K562 (cell line): ENCODE results near the gene IREB2. TPM values are rescaled to one million over a fixed set of nuclear protein-coding genes. Genes with fewer than 3 reads are reported as not detected.

Experiments
- ATAC-seq: fragments of 200-7000 bp; cut with Tn5 transposase; 3 replicates; pipeline ENCODE4 v1.9.1; 2020; ENCODE audit warnings: moderate library complexity
- BruUV-seq: library from RNA; stranded (reverse); fragments of 400-500 nt; replicated peaks from 2 replicates; lab custom pipeline; 2021; lab: Mats Ljungman, UMichigan
- CTCF ChIA-PET: fragments of 300-600 bp; formaldehyde crosslinking; extraction: SDS; loops from one replicate; lab custom pipeline; 2021; ENCODE audit warnings: low intra/inter-chr PET ratio; lab: Yijun Ruan, JAX
- POLR2A ChIA-PET: fragments of 300-600, 350-650 bp; sonication (Branson Sonifier 250); formaldehyde crosslinking; extraction: SDS; loops from one replicate; lab custom pipeline; 2021; ENCODE audit warnings: antibody characterized with exemption, inconsistent platforms; lab: Yijun Ruan, JAX
- DNase-seq, 4 experiments: peaks; one replicate each; pipeline versions ENCODE4 v3.0.0 to v3.0.0-alpha.2; 2011 to 2018; ENCODE audit warnings: low spot score in 3 of 4, mixed read lengths in 3 of 4; ENCODE audit errors: extremely low read depth in 1 of 4
- FAIRE-seq: peaks from 2 replicates; lab custom pipeline; 2011; peaks lifted over from hg19 to GRCh38; lab: Jason Lieb, UNC
- H2AFZ ChIP-seq: 2 replicates; pipeline ENCODE4 v1.6.0; 2011; ENCODE audit warnings: low read depth, low read length, control low read depth, inconsistent platforms
- H3K27ac ChIP-seq: fragments of 200-600 bp; 3 replicates; pipeline ENCODE4 v1.8.0; 2011; ENCODE audit warnings: low read depth, mild to moderate bottlenecking, control low read depth, inconsistent platforms, low read length, moderate library complexity, mixed read lengths; ENCODE audit errors: extremely low read depth
- H3K27me3 ChIP-seq, 2 experiments: fragments of 300-600 bp in 1 of 2; 2 replicates in 1 of 2; 3 replicates in 1 of 2; pipeline versions ENCODE4 v1.6.0 to v1.8.0; 2011; ENCODE audit warnings: inconsistent platforms in 2 of 2, low read length in 2 of 2, mild to moderate bottlenecking in 1 of 2, mixed read lengths in 1 of 2, moderate library complexity in 1 of 2; ENCODE audit not compliant: control insufficient read depth in 2 of 2, insufficient read depth in 2 of 2
- H3K36me3 ChIP-seq: fragments of 300-600 bp; 3 replicates; pipeline ENCODE4 v1.8.0; 2011; ENCODE audit warnings: mild to moderate bottlenecking, low read length, inconsistent platforms; ENCODE audit not compliant: control insufficient read depth, insufficient read depth
- H3K4me1 ChIP-seq, 2 experiments: fragments of 200-600 bp in 1 of 2; replicated peaks in 1 of 2; 2 replicates in 1 of 2; 3 replicates in 1 of 2; pipeline versions ENCODE4 v1.5.1 to v1.8.0; 2011; ENCODE audit warnings: inconsistent platforms in 2 of 2, low read length in 2 of 2, mild to moderate bottlenecking in 1 of 2, mixed read lengths in 1 of 2, moderate library complexity in 1 of 2; ENCODE audit not compliant: control insufficient read depth in 2 of 2, insufficient read depth in 2 of 2
- H3K4me2 ChIP-seq: 2 replicates; pipeline ENCODE4 v1.6.1; 2011; ENCODE audit warnings: low read length, control low read depth, inconsistent platforms, mixed read lengths; ENCODE audit not compliant: insufficient read depth
- H3K4me3 ChIP-seq: fragments of 200-600 bp; sonication (generic), shearing (Covaris generic); 2 replicates; pipeline ENCODE4 v1.5.1; 2016; ENCODE audit warnings: control low read depth, inconsistent platforms
- H3K79me2 ChIP-seq: fragments of 200-600 bp; 3 replicates; pipeline ENCODE4 v1.8.0; 2011; ENCODE audit warnings: low read length, inconsistent platforms; ENCODE audit not compliant: control insufficient read depth, insufficient read depth
- H3K9ac ChIP-seq, 2 experiments: 2 replicates each; pipeline versions ENCODE4 v1.6.0 to v1.6.1; 2011; ENCODE audit warnings: low read depth in 2 of 2, low read length in 2 of 2, control low read depth in 1 of 2, inconsistent platforms in 1 of 2, mild to moderate bottlenecking in 1 of 2, mixed read lengths in 1 of 2; ENCODE audit not compliant: insufficient read depth in 1 of 2
- H3K9me1 ChIP-seq: one replicate; pipeline ENCODE4 v1.6.0; 2011; ENCODE audit warnings: inconsistent platforms, mild to moderate bottlenecking, low read length, moderate library complexity; ENCODE audit not compliant: control insufficient read depth, insufficient read depth
- H3K9me3 ChIP-seq: replicated peaks from 2 replicates; pipeline ENCODE4 v1.5.1; 2011; ENCODE audit warnings: low read depth, low read length, inconsistent platforms; ENCODE audit not compliant: control insufficient read depth, insufficient read depth
- H4K20me1 ChIP-seq: replicated peaks from 2 replicates; pipeline ENCODE4 v1.6.1; 2011; ENCODE audit warnings: low read length, inconsistent platforms, mixed read lengths; ENCODE audit not compliant: control insufficient read depth, insufficient read depth
- ARID2 ChIP-seq: fragments of 450-650 bp; IDR thresholded peaks from 2 replicates; pipeline ENCODE4 v1.6.1; 2017; ENCODE audit warnings: antibody characterized with exemption, mild to moderate bottlenecking
- CREB1 ChIP-seq, 2 experiments: sonication (generic) in 1 of 2; formaldehyde crosslinking in 1 of 2; IDR thresholded peaks; 2 replicates each; pipeline versions ENCODE4 v1.6.1 to v1.8.0; 2012 to 2022; ENCODE audit warnings: inconsistent platforms in 1 of 2, mild to moderate bottlenecking in 1 of 2, missing genetic modification reagents in 1 of 2, moderate library complexity in 1 of 2
- DDX20 ChIP-seq: fragments of 450-650 bp; IDR thresholded peaks from 2 replicates; pipeline ENCODE4 v1.6.1; 2016; ENCODE audit warnings: missing genetic modification characterization, low read depth, mild to moderate bottlenecking, missing compliant biosample characterization, moderate library complexity
- EZH2 ChIP-seq: IDR thresholded peaks from 2 replicates; pipeline ENCODE4 v1.6.1; 2012; ENCODE audit warnings: low read depth, mild to moderate bottlenecking, inconsistent platforms, low read length, borderline replicate concordance
- MYBL2 ChIP-seq, 2 experiments: fragments of 450-650 bp in 1 of 2; sonication (generic) in 1 of 2; formaldehyde crosslinking in 1 of 2; IDR thresholded peaks; 2 replicates each; pipeline versions ENCODE4 v1.6.1 to v1.8.1; 2017 to 2022; ENCODE audit warnings: borderline replicate concordance in 1 of 2, inconsistent platforms in 1 of 2, low read depth in 1 of 2, mild to moderate bottlenecking in 1 of 2, missing genetic modification reagents in 1 of 2, moderate library complexity in 1 of 2
- MYNN ChIP-seq, 2 experiments: sonication (generic); formaldehyde crosslinking in 1 of 2; IDR thresholded peaks; 2 replicates each; pipeline versions ENCODE4 v1.5.0 to v1.6.1; 2016 to 2020; ENCODE audit warnings: antibody characterized with exemption in 1 of 2, missing genetic modification reagents in 1 of 2
- NFIC ChIP-seq: fragments of 450-650 bp; IDR thresholded peaks from 2 replicates; pipeline ENCODE4 v1.6.1; 2017; ENCODE audit warnings: mild to moderate bottlenecking, inconsistent platforms
- PHF21A ChIP-seq: fragments of 450-650 bp; IDR thresholded peaks from 2 replicates; pipeline ENCODE4 v1.6.1; 2017; ENCODE audit warnings: low read depth, borderline replicate concordance
- TBL1XR1 ChIP-seq, 2 experiments: IDR thresholded peaks; 2 replicates each; pipeline ENCODE4 v1.6.1; 2012; ENCODE audit warnings: improper control_type of control experiment in 2 of 2, low read length in 2 of 2, mild to moderate bottlenecking in 1 of 2
- WHSC1 ChIP-seq: IDR thresholded peaks from one replicate; pipeline ENCODE4 v1.6.1; 2012; ENCODE audit warnings: low read length, control low read depth, inconsistent platforms
- ZBTB17 ChIP-seq: fragments of 450-650 bp; formaldehyde crosslinking; IDR thresholded peaks from 2 replicates; pipeline ENCODE4 v1.4.0; 2020; ENCODE audit warnings: mild to moderate bottlenecking
- ZNF778 ChIP-seq: fragments of 450-650 bp; formaldehyde crosslinking; IDR thresholded peaks from 2 replicates; pipeline ENCODE4 v1.4.0; 2020; ENCODE audit warnings: mild to moderate bottlenecking, moderate library complexity
- ZNF830 ChIP-seq: fragments of 250-450 bp; sonication (Bioruptor Pico); IDR thresholded peaks from 2 replicates; pipeline ENCODE4 v1.5.0; 2021; ENCODE audit warnings: mild to moderate bottlenecking
- WGBS: fragments of 100-300 bp; shearing (Covaris generic); methylation state at CpG from one replicate; pipeline ENCODE4 v1.1.6; 2016; ENCODE audit warnings: low coverage, mixed read lengths; ENCODE audit not compliant: insufficient coverage; ENCODE audit errors: missing lambda C conversion rate; 5-methylcytosine and 5-hydroxymethylcytosine counted together
- in situ Hi-C: fragments of 300-500 bp; cut with MboI; formaldehyde crosslinking; loops from 4 replicates; pipeline ENCODE4 v1.15.0; 2018; ENCODE audit warnings: inconsistent platforms, mixed read lengths
- intact Hi-C: fragments of 100-400 bp; cut with micrococcal nuclease; formaldehyde crosslinking; loops from 2 replicates; pipeline ENCODE4 v1.14.2; 2022
- polyA plus RNA-seq, 8 experiments: library from polyadenylated mRNA; depleted of rRNA in 4 of 8; stranded (reverse) in 5 of 8; unstranded in 3 of 8; fragments of >200 nt; fragmentation: Nextera tagmentation in 2 of 8; fragmentation: Illumina TruSeq in 1 of 8; extraction: Ambion mirVana in 2 of 8; extraction: Trizol in 1 of 8; gene quantifications; 2 replicates each; pipeline versions ENCODE4 v1.2.1 to v1.2.3, GENCODE V29; 2011 to 2014; ENCODE audit warnings: inconsistent platforms in 1 of 8, missing spikeins in 1 of 8
- total RNA-seq, 7 experiments: library from RNA; depleted of rRNA in 6 of 7; stranded (reverse); fragments of >200 nt in 6 of 7; fragmentation: Illumina TruSeq in 2 of 7; extraction: Trizol in 2 of 7; gene quantifications; 2 replicates each; pipeline versions ENCODE4 v1.2.1 to v1.2.3, GENCODE V29; 2011 to 2021; ENCODE audit warnings: low replicate concordance in 1 of 7
- TF ChIP-seq, protein P1 (sequence below): fragments of 450-650 bp; IDR thresholded peaks from 2 replicates; pipeline ENCODE4 v1.6.1; 2017; ENCODE audit warnings: antibody characterized with exemption

The IREB2 gene
- total and polyA plus RNA-seq, 9 of the 15 experiments (the other 6 are each of a cell fraction or from before 2014, with no cell fraction given) = 16.8 to 61.7 (median 34.0) TPM

DNA sequence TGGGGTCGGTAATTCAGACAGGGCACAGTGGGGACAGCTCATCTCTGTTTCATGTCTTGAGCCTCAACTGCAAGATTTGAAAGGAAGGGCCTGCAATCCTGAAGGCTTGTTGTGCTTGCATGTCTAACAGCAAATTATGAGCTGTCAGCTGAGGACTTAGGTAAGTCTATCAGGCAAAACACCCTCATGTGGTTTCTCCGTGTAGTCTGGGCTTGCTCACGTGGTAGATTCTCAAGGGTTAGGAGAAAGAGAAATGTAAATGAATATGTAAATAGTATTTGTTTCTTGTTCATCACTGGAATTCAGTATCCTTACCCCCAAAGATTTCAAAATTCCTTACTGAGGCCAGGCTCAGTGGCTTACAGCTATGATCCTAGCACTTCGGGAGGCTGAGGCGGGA is 39.3 kb downstream of the IREB2 start:
- H3K27me3 ChIP-seq = no peaks in the 10 kb centered on the region
- no peaks in the 10 kb centered on the region for H4K20me1 ChIP-seq
- CTCF ChIA-PET = no interaction called here
- H3K79me2 ChIP-seq = no peaks in the 10 kb centered on the region
- POLR2A ChIA-PET = interaction anchor here (0.6 to 1.1 kb wide), 3 partner anchors 20 to 335 kb away, joined by 3 to 4 read pairs (median 3); no protein-coding TSS in a partner anchor
- no peak for DNase-seq
- no peak overlapping the region for H3K27ac ChIP-seq
- in situ Hi-C loops (no loop called here), intact Hi-C loops (no loop called here)
- H3K4me1 ChIP-seq = no peaks in the 10 kb centered on the region
- no peak overlapping the region for H3K4me2 ChIP-seq
- H3K36me3 ChIP-seq = peaks cover 76% of the 10 kb centered on the region
- WGBS = 75% methylated on average over 5 of the region's 5 CpGs
- no peak for FAIRE-seq
- no peak overlapping the region for H3K4me3 ChIP-seq
- H3K9me3 ChIP-seq = no peaks in the 10 kb centered on the region
- BruUV-seq = no TSS peak
- H2AFZ ChIP-seq = no peak overlapping the region
- ATAC-seq = no peak
- H3K9me1 ChIP-seq = no peaks in the 10 kb centered on the region
- H3K9ac ChIP-seq = no peak overlapping the region
- no peak for TF ChIP-seq DDX20
- TF ChIP-seq PHF21A = no peak
- no peak for TF ChIP-seq WHSC1
- TF ChIP-seq ARID2 = no peak
- no peak for TF ChIP-seq MYNN (IDR thresholded peaks at IDR 0.05)
- no peak for TF ChIP-seq MYNN (CRISPR knock-in tag; IDR thresholded peaks at IDR 0.05)
- TF ChIP-seq, protein P1, sequence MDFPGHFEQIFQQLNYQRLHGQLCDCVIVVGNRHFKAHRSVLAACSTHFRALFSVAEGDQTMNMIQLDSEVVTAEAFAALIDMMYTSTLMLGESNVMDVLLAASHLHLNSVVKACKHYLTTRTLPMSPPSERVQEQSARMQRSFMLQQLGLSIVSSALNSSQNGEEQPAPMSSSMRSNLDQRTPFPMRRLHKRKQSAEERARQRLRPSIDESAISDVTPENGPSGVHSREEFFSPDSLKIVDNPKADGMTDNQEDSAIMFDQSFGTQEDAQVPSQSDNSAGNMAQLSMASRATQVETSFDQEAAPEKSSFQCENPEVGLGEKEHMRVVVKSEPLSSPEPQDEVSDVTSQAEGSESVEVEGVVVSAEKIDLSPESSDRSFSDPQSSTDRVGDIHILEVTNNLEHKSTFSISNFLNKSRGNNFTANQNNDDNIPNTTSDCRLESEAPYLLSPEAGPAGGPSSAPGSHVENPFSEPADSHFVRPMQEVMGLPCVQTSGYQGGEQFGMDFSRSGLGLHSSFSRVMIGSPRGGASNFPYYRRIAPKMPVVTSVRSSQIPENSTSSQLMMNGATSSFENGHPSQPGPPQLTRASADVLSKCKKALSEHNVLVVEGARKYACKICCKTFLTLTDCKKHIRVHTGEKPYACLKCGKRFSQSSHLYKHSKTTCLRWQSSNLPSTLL = no peak
- TF ChIP-seq NFIC = no peak
- no peak for TF ChIP-seq TBL1XR1 (IDR thresholded peaks at IDR 0.05; ENCODE audit: low read length in 2 of 2)
- no peak for TF ChIP-seq CREB1 (IDR thresholded peaks at IDR 0.05)
- no peak for TF ChIP-seq CREB1 (CRISPR knock-in tag; IDR thresholded peaks at IDR 0.05)
- TF ChIP-seq ZBTB17 = no peak
- TF ChIP-seq ZNF830 (CRISPR knock-in tag) = no peak
- TF ChIP-seq EZH2 = no peak
- TF ChIP-seq ZNF778 (CRISPR knock-in tag) = no peak
- no peak for TF ChIP-seq MYBL2 (IDR thresholded peaks at IDR 0.05; ENCODE audit: low read depth)
- no peak for TF ChIP-seq MYBL2 (CRISPR knock-in tag; IDR thresholded peaks at IDR 0.05; ENCODE audit: borderline replicate concordance)
